Cerebellar nuclear complex (tissue), 1 donor: ENCODE results near the gene BTBD7.
"Not testable (repeated sequence)": the region's sequence is repeated elsewhere in the genome, so short reads cannot be mapped to it uniquely, and the experiment has no call there.

ENCODE experiments used
- DNase-seq, 2 experiments: peaks; one replicate each; lab custom pipeline; 2025; lab: John Stamatoyannopoulos, UW

BTBD7 gene, protein sequence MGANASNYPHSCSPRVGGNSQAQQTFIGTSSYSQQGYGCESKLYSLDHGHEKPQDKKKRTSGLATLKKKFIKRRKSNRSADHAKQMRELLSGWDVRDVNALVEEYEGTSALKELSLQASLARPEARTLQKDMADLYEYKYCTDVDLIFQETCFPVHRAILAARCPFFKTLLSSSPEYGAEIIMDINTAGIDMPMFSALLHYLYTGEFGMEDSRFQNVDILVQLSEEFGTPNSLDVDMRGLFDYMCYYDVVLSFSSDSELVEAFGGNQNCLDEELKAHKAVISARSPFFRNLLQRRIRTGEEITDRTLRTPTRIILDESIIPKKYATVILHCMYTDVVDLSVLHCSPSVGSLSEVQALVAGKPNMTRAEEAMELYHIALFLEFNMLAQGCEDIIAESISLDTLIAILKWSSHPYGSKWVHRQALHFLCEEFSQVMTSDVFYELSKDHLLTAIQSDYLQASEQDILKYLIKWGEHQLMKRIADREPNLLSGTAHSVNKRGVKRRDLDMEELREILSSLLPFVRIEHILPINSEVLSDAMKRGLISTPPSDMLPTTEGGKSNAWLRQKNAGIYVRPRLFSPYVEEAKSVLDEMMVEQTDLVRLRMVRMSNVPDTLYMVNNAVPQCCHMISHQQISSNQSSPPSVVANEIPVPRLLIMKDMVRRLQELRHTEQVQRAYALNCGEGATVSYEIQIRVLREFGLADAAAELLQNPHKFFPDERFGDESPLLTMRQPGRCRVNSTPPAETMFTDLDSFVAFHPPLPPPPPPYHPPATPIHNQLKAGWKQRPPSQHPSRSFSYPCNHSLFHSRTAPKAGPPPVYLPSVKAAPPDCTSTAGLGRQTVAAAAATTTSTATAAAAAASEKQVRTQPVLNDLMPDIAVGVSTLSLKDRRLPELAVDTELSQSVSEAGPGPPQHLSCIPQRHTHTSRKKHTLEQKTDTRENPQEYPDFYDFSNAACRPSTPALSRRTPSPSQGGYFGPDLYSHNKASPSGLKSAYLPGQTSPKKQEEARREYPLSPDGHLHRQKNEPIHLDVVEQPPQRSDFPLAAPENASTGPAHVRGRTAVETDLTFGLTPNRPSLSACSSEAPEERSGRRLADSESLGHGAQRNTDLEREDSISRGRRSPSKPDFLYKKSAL

DNA sequence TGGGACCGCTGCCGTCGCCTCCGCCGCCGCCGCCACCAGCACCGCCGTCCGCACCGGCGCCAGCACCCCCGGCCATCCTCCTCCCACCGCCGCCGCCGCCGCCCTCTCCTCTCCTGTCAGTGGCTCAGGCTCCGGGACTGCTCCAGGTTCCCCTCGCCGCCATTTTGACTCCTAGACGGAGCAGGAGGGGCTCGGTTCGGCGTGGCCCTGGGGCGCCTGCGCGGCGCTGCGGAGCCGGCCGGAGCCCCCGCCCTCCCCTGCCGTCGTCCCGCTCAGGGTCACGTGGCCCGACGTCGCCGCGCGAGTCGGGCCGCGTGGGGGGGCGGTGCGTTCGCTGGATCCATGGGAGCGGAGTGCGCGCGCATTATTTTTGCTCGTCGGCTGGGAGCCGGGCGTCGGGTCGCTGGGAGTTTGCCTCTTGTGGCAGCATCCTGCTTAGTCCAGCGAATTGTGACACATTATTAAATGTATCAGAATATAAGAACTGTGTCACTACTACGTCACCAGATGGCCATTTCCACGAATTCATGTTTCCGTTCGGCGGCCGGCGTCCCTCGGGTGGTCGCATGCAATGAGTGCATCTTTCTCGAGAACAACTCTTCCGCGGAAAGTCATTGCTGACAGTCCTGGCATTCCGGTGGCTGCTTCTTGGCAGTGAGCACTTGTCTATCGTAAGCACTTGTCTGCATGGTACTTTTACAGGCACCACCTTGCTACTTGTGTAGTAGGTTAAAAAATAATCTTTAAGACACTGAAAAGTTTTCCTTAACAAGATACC, at the start of gene BTBD7:
Gene BTBD7 (minus strand): TSS at position 184 of the 778 bp plus-strand sequence. CDS start 36,985 bp downstream, outside the sequence.
- peak; percentile 15 to 75 for DNase-seq

DNA sequence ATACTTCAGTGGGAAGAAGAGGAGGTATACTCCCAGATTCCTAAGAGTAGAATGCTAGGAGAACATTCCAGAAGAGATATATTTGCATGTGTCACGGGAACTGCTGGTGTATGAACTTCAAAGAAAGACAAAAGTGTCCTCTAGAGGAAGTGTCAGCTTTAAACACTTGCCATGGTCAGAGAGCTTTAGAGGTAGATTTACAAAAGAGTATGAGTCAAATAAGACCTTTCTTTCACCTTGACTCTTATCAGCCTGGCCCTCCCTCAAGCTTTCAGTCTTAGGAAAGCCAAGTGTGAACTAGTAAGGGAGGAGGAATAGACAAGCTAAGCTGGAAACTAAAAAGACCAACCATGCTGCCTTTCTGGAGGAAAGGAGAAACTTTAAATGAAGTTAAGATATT, 48.8 kb upstream of the BTBD7 start:
- DNase-seq, result no peak

DNA sequence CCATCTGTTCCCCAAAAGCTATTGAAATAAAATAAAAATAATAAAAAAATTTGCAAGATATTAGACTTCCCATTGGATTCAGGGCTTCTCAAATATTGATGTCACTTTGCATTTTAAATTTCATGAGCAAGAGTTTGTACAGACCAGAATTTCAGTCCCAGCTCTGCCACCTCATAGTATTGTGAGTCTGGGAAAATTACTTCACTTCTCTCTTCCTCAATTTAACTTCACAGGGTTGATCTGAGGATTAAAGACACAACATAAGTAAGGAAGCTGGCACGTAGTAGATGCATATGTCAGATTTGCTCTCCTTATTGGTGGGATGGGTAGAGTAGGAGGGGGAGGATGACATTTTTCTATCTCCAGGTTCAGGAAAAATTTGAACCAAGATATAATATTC, 47.0 kb upstream of the BTBD7 start:
- no peak for DNase-seq

DNA sequence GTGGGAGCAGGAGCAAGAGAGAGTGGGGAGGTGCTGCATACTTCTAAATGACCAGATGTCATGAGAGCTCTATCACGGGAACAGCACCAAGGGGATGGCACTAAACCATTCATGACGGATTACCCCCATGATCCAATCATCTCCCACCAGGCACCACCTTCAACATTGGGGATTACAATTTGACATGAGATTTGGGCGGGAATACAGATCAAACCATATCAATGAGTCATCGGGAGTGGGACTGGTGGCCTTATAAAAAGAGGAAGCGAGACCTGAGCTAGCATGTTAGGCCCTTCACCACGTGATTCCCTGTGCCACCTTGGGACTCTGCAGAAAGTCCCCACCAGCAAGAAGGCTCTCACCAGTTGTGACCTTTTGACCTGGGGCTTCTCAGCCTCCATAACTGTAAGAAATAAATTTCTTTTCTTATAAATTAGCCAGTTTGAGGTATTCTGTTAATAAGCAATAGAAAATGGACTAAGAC, 42.9 kb upstream of the BTBD7 start:
- DNase-seq, result no peak

DNA sequence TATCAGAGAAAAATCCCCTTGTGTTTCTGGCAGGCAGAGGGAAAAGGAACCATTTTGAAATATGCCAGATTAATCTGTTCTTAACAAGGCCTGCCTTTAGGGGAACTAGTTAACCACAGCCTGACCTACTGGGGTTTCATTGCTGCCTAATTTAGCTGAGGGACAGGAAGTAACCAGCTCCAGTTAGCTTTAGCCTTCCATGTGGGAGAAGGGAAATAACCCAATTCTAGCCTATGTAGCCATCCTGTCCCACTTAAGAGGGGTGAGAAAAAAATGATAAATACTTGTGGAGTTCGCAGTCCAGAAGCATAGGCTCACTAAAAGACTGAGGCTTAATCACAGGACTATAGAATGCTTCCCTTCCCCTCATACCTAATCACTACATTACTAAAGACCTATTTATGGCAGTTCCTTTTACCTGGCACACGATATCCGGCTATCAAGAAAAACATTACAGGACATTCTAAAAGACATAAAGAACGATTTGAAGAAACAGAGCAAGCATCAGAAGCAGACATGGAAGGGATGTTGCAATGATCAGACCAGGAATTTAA, 37.0 kb upstream of the BTBD7 start:
- no peak for DNase-seq

DNA sequence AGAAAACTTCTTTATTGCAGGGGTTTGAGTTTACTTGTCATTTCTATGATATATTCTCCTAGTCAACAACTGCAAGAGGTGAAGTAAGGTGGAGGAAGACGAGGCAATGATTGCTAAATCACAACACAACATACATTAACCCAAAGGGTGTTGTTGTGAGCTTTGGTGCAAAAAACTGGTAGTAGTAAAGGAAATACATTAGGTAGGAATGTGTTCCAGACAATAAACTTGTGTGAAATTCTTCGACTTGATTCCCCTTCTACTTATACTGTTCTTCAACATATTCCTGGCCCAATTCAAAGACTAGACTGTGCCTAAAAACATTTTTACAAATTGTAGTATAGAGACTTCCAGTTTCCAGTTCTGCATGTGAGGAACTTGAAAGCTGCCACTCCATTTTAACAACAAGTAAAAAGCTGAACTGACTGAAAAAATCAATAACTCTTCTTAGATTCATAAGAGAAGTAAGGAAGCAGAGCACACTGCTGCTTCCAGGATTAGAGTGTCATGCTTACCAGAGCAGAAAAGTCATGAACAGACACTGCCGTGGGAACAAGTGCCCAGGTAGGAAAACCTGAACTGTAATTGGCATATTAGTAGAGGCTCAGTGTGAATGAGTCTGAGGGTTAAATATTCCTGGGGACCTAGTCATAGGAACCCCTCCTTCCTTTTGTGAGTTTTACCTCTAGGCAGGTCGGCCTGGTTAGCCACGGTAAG, 36.3 kb upstream of the BTBD7 start:
- DNase-seq, result no peak

DNA sequence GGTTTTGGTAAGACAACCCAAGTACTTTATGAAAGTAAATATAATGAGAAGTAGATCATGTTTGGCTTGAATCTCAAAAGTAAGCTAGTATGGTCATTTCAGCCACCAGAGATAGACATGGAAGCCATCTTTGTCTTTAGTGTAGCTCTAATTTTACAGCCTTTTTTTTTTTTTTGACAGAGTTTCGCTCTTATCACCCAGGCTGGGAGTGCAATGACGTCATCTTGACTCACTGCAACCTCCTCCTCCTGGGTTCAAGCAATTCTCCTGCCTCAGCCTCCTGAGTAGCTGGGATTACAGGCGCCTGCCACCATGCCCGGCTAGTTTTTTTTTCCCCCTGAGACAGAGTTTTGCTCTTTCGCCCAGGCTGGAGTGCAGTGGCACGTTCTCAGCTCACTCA, 22.0 kb upstream of the BTBD7 start:
- DNase-seq, result not testable (repeated sequence)

DNA sequence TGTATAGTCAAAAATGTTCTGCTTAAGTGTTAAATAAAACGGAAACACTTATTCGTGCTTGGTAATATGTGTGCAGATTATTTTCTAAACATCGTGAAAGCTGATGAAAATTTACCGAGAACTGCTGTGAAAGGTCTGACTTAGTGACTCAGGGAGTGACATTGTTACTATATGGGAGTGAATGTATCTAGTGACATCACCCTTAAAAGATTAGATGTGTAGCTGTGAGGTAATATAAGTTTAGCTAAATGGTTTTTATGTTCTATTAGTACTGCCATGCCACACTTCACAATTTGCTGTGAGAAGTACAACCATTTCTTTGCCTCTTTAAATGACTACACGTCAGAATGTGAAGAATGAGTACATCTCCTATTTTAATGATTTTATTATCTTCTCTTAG, 15.5 kb upstream of the BTBD7 start:
- DNase-seq, result no peak

DNA sequence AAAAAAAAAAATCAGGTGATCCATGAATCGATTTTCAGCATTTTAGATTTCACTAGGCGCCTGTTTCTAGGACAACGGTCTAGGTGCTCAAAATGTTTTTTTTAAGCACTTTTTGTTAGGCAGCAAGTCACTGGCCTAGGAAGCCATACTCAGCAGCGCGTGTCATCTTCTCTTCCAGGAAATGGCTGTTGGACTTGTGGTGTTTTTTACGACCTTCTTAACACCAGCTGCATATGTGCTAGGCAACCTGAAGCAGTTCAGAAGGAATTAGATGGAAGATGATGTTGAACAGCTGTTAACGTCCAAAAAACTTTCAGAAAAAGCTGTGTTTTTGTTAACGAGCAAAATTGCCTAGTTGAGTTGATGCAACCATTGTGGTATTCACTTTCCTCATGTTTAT, 15.0 kb upstream of the BTBD7 start:
- no peak for DNase-seq

DNA sequence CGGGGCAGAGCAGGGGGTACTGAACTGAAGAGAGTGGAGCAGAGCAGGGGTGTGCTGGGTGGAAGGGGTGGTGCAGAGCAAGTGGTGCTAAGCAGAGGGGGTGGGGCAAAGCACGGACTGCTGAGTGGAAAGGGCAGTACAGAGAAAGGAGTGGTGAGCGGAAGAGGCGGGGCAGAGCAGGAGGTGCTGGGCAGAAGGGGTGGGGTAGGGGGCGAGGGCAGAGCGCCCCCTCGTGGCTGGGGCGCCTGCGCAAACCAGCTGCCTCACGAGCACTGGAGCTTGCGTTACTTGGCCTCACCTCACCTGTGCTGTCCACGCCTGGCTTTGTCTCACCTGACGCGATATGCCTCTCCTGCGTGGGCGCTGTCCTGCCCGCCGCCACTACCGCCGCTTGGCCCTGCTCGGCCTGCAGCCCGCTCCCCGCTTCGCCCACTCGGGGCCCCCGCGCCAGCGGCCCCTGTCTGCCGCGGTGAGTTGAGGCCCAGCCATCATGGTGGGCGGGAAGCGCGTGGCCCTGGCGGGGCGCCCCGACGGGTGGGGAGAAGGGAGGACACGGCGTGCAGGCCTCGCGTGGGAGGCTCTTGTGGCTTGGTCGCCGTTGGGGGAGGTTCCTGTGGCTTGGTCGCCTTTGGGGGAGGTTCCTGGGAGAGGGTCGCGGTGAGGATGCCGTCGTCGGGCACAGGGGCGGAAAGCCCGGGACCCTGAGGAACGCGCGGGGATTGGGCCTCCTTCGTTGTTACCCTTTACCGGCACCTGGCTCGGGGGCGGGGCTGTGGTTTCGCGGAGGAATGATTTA, 14.3 kb upstream of the BTBD7 start, which contains the start of gene COX8C:
Gene COX8C (plus strand): TSS at position 257 of the 796 bp plus-strand sequence. CDS start 87 bp downstream, at position 344.
- DNase-seq, result no peak

DNA sequence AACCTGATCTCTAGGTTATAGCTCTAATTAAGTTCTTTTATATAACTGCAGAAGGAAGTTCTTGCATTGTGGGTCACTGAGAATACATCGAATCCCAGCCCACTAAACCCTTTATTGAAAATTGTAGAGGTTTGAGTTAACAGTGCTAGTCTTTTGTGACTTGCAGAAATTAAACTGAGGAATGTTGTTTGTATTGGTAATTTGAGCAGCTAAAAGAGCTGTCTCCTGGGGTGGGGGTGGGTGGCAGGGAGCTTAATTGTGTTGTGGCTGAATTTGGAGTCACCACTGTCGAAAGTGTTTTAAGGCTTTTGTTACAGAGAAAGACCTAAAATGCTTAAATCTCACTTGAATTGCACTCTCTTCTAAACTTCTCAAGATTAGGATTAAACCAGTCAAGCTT, 11.0 kb upstream of the BTBD7 start:
- no peak for DNase-seq

DNA sequence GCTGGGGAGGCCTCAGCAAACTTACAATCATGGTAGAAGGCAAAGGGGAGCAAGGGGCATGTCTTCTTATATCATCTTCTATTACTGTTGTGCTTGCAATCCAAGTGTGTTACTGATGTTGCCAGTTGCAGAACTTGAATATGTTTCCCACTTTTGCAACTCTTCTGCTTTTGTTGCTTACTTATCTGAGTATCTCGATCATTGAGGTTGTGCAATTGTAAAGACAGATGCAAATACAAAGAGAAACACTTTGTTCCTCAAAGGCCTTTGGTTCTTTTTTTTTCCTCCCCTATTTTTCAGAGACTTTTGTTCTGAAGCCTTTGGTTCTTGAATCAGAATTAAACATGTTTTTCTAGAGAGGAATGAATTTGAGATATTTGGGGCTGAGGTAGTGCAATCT, 10.4 kb upstream of the BTBD7 start:
- DNase-seq, result no peak

DNA sequence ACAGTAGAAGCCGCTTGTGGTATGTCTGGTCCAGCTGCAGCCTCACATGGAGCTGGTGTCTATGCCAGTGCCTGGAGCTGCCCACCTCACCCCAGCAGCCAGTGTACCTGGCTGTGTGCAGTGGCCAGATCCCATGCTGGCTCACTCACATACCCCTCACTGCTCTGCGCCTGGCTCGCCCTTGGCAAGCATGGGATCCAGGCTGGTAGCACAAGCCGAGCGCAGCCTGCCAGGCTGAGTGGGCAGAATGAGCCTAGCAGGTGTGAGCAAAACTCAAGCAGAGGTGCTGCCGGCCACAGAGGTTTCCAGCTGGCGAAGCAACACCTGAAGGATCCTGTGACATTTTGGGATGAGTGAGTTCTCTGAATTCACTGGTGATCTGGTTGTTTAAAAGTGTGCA, 5.0 kb upstream of the BTBD7 start:
- no peak for DNase-seq

DNA sequence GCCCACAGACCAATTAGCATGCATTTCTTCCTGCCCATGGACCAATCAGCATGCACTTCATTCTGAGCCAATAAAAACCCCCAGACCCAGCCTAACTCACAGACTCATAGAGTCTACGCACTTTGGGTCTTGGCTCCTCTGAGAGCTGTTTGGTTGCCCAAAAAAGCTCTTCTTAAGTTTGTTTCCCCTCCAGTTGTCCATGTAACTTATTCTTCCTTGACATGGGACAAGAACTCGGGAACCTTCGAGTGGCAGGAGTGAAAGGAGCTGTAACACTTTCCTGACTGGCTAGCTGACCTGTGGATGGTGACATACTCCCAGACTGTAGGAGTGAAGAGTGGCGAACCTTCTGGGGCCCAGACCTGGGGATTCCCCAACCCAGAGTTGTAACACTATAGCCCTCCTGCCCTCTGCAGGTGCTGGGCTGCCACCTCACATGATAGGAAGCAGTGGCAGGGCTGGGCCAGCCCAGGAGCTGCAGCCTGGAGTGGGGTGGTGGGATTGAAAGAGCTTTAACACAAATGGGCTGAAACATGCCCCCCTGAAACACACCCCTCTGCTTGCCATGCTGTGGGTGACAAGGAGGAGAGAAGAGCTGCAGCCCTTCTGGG, 4.4 kb upstream of the BTBD7 start:
- DNase-seq, result no peak

DNA sequence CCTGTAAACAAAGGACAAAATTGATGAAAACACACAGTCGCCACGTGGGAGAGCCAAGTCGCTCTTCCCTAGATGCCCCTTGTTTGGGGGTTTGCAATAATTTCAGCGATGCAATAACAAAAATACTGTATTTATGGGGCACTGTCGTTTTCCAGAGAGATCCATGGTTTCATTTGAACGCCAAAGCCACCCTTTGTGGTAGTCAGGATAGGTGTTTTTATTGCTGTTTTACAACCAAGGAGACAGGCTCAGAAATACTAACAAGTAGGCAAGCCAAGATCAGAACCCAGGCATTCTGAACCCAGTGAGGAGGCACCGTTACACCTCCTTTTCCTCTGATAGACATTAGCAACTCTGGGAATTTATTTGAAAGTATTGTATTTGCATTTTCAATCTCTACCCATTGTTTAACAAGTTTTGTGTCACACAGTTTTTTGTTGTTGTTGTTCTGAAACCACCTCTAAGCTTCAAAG, 831 bp upstream of the BTBD7 start:
- no peak for DNase-seq

DNA sequence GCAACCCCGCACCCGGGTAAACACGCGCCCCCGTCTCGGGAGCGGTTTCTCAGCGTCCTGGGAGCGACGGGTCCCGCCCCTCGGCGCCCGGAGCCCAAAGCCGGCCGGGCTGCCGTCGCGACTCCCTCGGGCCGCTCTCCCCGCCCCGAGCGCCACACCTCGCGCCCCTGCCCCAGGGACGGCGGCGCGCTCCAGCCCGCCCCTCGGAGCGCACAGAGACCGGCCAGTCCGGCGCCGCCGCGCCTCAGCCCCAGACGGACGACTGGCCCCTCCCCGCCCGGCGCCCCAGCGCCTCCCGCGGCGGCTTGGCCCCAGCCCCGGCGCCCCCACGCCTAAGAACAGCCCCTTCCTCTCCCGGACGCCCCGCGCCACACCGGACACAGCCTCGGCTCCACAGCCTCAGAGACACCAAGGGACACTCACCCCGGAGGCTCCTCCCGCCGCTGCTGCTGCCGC, 411 bp downstream of the BTBD7 start:
- no peak for DNase-seq

DNA sequence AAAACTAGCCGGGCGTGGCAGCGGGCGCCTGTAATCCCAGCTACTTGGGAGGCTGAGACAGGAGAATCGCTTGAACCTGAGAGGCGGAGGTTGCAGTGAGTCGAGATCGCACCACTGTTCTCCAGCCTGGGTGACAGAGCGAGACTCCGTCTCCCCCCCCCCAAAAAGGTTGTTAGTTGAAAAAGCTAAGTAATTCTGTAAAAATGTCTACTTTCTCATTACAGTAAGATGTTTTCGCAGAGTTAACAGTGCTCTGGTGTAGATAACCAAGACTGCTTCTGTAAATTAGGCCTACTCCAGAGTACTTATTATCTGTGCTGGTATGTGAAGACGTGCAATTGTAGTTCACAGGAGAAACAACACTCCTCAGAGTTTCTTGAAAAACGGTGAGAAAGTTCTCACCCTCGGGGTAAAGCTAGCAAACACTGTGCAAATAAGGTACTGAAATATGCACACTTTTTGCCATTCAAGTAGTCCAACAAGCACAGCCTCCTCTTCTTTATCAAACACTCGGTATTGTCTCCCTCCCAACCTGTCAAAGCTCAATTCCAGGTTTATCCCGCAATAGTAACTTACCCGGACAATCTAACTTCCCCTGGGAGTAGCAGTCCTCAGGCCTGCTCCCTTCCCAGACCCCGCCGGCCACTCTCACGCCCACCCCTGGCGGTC, 974 bp downstream of the BTBD7 start:
- no peak for DNase-seq

DNA sequence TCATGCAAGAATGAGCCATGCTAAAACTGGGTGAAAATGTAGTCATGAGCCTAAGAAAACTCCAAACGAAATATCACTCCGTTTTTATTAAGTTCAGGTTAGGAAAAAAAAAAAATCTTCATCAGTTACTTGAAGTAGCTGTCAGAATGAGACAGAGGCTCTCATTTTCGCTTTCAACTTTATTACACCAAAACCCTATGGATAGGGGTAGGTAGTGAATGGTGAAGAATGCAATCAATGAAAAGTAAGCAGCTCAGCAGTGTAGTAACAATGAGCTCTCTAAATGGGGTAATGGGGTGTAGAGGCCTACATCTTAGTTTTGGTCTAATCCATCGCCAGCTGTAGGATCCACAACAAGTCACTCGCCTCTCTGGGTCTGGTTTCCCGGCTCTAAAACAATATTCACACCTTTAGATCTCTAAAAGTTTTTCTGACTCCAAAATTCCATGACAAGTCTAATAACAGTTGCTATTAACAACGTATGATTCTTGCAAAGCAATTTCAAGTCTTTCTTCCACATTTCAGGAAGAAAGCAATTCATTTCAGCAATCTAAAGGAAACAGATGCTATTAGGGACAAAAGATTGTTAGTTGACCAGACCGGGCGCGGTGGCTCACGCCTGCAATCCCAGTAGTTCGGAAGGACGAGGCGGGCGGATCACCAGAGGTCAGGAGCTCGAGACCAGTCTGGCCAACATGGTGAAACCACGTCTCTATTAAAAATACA, 1.7 kb downstream of the BTBD7 start:
- DNase-seq, result no peak
